ENCODE data around the gene MLLT6.
A peak's percentile ranks its signal among the peaks of the same experiment; 100 is the strongest.
"Not testable (repeated sequence)": the region's sequence is repeated elsewhere in the genome, so short reads cannot be mapped to it uniquely, and the experiment has no call there.

MLLT6 gene

DNA sequence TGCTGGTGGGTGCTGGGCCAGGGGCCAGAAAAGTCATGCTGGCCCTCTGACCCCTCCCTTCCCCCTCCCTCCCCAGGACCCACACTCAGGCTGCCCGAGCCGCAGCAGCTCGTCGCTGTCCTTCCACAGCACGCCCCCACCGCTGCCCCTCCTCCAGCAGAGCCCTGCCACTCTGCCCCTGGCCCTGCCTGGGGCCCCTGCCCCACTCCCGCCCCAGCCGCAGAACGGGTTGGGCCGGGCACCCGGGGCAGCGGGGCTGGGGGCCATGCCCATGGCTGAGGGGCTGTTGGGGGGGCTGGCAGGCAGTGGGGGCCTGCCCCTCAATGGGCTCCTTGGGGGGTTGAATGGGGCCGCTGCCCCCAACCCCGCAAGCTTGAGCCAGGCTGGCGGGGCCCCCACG, 16.7 kb downstream of the MLLT6 start:
- no peak for TF ChIP-seq CTCF (conservative IDR thresholded peaks at IDR 0.05; ENCODE audit: low read depth, low read length)
- H3K4me3 ChIP-seq (ENCODE audit: low read length): no peak overlapping the region
- DNase-seq (ENCODE audit: low read depth): no peak

DNA sequence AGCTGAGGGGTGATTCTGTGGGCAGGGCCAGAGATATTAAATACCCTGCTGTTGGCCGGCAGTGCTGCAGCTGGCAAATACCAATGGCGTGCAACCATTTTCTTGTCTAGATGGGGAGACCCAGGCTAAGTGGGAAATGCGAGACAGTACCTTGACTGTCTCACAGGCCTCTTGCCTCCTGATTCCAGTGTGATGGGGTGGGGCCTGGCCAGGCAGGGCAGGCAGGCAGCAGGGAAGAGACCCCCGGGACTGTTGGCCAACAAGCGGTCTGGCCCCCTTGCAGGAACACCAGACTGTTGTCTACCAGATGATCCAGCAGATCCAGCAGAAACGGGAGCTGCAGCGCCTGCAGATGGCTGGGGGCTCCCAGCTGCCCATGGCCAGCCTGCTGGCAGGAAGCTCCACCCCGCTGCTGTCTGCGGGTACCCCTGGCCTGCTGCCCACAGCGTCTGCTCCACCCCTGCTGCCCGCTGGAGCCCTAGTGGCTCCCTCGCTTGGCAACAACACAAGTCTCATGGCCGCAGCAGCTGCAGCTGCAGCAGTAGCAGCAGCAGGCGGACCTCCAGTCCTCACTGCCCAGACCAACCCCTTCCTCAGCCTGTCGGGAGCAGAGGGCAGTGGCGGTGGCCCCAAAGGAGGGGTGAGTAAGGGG, 19.4 kb downstream of the MLLT6 start:
- no peak for TF ChIP-seq CTCF (conservative IDR thresholded peaks at IDR 0.05; ENCODE audit: low read depth, low read length)

GRCh38 chr17:38725066-38725465, 20.0 kb downstream of the MLLT6 start:
- H3K4me3 ChIP-seq (ENCODE audit: low read length): no peak overlapping the region
- TF ChIP-seq CTCF (conservative IDR thresholded peaks at IDR 0.05; ENCODE audit: low read depth, low read length): no peak
- DNase-seq (ENCODE audit: low read depth): no peak

More for the DNA sequence above, 19.4 kb downstream of the MLLT6 start:
- DNase-seq (ENCODE audit: low read depth): no peak
- no peak overlapping the region for H3K4me3 ChIP-seq (ENCODE audit: low read length)

DNA sequence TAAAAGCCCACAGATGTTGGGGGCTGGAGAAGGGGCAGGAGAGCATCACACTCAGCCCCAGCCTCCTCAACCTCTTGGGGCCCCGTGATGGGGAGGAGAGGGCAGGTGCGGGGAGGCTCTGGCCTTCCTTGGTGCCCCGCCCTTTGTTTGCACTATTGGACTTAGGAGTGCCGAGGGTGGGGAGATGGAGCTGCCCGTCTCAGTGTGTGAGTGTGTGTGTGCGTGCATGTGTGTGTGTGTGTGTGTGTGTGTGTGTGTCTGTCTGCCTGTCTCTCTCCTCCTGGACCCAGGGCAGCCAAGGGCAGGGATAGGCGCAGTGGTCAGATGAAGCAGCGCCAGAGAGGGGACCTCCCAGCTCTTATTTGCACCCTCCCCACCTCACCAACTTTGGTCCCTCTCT, 21.1 kb downstream of the MLLT6 start:
- DNase-seq (ENCODE audit: low read depth): not testable (repeated sequence)

GRCh38 chr17:38727736-38728135, 22.7 kb downstream of the MLLT6 start:
- no peak for DNase-seq (ENCODE audit: low read depth)
- H3K4me3 ChIP-seq (ENCODE audit: low read length): no peak overlapping the region
- TF ChIP-seq CTCF (conservative IDR thresholded peaks at IDR 0.05; ENCODE audit: low read depth, low read length): no peak

More for the DNA sequence above, 21.1 kb downstream of the MLLT6 start:
- H3K4me3 ChIP-seq (ENCODE audit: low read length): not testable (repeated sequence)

GRCh38 chr17:38728290-38728831, 23.3 kb downstream of the MLLT6 start:
- H3K4me3 ChIP-seq (ENCODE audit: low read length): no peak overlapping the region
- no peak for DNase-seq (ENCODE audit: low read depth)
- TF ChIP-seq CTCF (conservative IDR thresholded peaks at IDR 0.05; ENCODE audit: low read depth, low read length): no peak

GRCh38 chr17:38729368-38729885, 24.4 kb downstream of the MLLT6 start:
- peak overlapping the region; percentile 53 for H3K4me3 ChIP-seq (ENCODE audit: low read length)
- DNase-seq (ENCODE audit: low read depth): no peak
- TF ChIP-seq CTCF (conservative IDR thresholded peaks at IDR 0.05; ENCODE audit: low read depth, low read length): no peak

Data from retinal pigment epithelial cell (primary cell).